ENCODE data around the gene MAP3K6. TPM values are rescaled to one million over a fixed set of nuclear protein-coding genes. Genes with fewer than 3 reads are reported as not detected.

MAP3K6 gene
- total and polyA plus RNA-seq, 2 of the 4 experiments (the other 2 are of a cell fraction), result 4.8 to 15.9 TPM

DNA sequence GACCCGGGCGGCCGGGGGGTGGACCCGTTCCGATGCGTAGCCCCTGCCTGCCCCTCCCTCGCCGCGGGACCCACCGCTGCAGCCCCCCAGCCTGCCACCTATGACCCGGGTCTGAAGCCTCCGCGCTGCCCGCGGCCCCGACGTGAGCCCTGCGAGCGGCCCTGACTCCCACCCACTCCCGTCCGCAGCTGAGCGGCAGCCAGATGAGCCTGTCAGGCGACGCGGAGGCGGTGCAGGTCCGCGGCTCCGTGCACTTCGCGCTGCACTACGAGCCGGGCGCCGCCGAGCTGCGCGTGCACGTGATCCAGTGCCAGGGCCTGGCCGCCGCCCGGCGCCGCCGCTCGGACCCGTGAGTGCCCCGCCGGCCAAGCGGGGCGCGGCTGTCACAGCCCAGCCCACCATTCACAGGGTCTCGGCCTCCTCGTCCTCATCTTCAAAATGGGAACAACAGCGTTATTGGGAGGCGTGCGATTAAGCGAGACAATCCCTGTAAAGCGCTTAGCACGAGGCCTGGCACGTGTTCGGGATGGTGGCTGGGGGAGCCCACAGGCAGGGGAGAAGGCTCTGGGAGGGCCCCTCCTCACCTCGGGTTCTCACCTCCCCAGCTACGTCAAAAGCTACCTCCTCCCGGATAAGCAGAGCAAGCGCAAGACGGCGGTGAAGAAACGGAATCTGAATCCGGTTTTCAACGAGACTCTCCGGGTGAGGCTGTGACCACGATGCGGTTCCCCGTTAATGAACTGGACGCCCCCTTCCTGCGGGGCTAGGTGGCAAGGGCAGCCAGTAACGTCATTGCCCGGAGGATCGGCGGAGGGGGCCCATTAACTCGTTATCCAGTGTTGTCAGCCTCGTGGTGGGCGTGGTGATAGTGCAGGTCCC, 16.7 kb downstream of the MAP3K6 start:
- Histone ChIP-seq H2AK9ac (replicated peaks; ENCODE audit: low read depth, low read length, poor library complexity) (peak overlapping the region; percentile 22), H2BK15ac (ENCODE audit: low read depth, low read length) (no peak overlapping the region), H3K4me1 (ENCODE audit: control insufficient read depth, insufficient read depth, low read length) (peaks cover 6% of the 10 kb centered on the region; the same call in 1 of the 2 replicates), H3K79me1 (ENCODE audit: low read depth in 1 of 2, low read length in 2 of 2) (no peaks in the 10 kb centered on the region), H3K9ac (ENCODE audit: low read depth, low read length) (no peak overlapping the region), H3K36me3 (ENCODE audit: control insufficient read depth, insufficient read depth, low read length) (peaks cover under 1% of the 10 kb centered on the region; the same call in 1 of the 2 replicates), H2AK5ac (ENCODE audit: low read depth, low read length) (peak overlapping the region; percentile 0; the same call in 1 of the 2 replicates), H3K18ac (ENCODE audit: low read depth, low read length) (no peak overlapping the region), H2AFZ (replicated peaks; ENCODE audit: low read length, poor library complexity) (peak overlapping the region; percentile 95), H4K5ac (ENCODE audit: low read depth, low read length) (peak overlapping the region; percentile 24; the same call in 1 of the 2 replicates), H3K9me1 (ENCODE audit: insufficient read depth, low read length) (no peaks in the 10 kb centered on the region; the same call in 1 of the 2 replicates), H4K91ac (ENCODE audit: insufficient read depth, low read depth, low read length) (no peak overlapping the region), H4K20me1 (ENCODE audit: insufficient read depth, low read length) (no peaks in the 10 kb centered on the region), H3K9me3 (ENCODE audit: control insufficient read depth, insufficient read depth, low read length) (no peaks in the 10 kb centered on the region), H3K23ac (ENCODE audit: low read depth, low read length) (no peak overlapping the region), H3K56ac (ENCODE audit: extremely low read depth, insufficient read depth, low read length) (no peak overlapping the region), H2BK5ac (ENCODE audit: low read depth, low read length, poor library complexity, severe bottlenecking) (no peak overlapping the region), H3K27ac (ENCODE audit: insufficient read depth, low read length) (no peak overlapping the region), H2BK120ac (ENCODE audit: low read depth, low read length) (no peak overlapping the region), H2BK20ac (ENCODE audit: low read depth, low read length) (no peak overlapping the region), H3K14ac (replicated peaks; ENCODE audit: low read depth, low read length) (0 out of 2 replicates have a peak overlapping the region, but pooled peaks have one; percentile 17), H4K8ac (ENCODE audit: low read depth in 2 of 2, low read length in 2 of 2) (peak overlapping the region in 1 of 2 experiments; percentile 49; a peak in 2 of 4 replicates), H3K4ac (ENCODE audit: low read depth, low read length) (peak overlapping the region; percentile 65; the same call in 1 of the 2 replicates), H3K27me3 (ENCODE audit: control insufficient read depth, insufficient read depth, low read length) (no peaks in the 10 kb centered on the region; the same call in 1 of the 2 replicates), H3K4me3 (ENCODE audit: insufficient read depth, low read depth, low read length) (peak overlapping the region; percentile 48), H3K4me2 (ENCODE audit: low read depth, low read length) (peak overlapping the region; percentile 64)
- ChIA-PET CTCF (interaction anchor here (0.6 kb wide), 1 partner anchor 877 kb away, joined by 7 read pairs; no protein-coding TSS in a partner anchor), POLR2A (ENCODE audit: unreplicated experiment) (no interaction called here)
- WGBS, 2 experiments (ENCODE audit: extremely low coverage in 2 of 2, insufficient read length in 1 of 2), result 15% methylated on average over 47 of the region's 84 CpGs; no CpG with 5 or more reads in 1 of the 2 experiments
- DNase-seq, result peak; percentile 60
- intact Hi-C loops (cut with micrococcal nuclease) (no loop called here), in situ Hi-C loops (cut with MboI; ENCODE audit: low sequenced_read_pairs) (no loop called here), dilution Hi-C loops (cut with HindIII; ENCODE audit: low sequenced_read_pairs, unreplicated experiment) (no loop called here)
- peak; percentile 92 for ATAC-seq (ENCODE audit: low read depth)
- no peak for TF ChIP-seq RFX5 (IDR thresholded peaks at IDR 0.05; ENCODE audit: low read depth, low read length)
- TF ChIP-seq RAD21 (IDR thresholded peaks at IDR 0.05; ENCODE audit: low read length), result no peak
- TF ChIP-seq MAFK (IDR thresholded peaks at IDR 0.05; ENCODE audit: low read depth, low read length), result no peak
- TF ChIP-seq CEBPB (IDR thresholded peaks at IDR 0.05; ENCODE audit: low read depth, low read length), result no peak
- TF ChIP-seq BHLHE40 (IDR thresholded peaks at IDR 0.05; ENCODE audit: low read depth, low read length), result peak; percentile 86
- TF ChIP-seq USF2 (IDR thresholded peaks at IDR 0.05; ENCODE audit: low read depth, low read length), result peak; percentile 53
- no TSS peak for BruUV-seq (replicated peaks)
